Measurements from ENCODE around the gene CYP46A1.
"Not testable (repeated sequence)": the region's sequence is repeated elsewhere in the genome, so short reads cannot be mapped to it uniquely, and the experiment has no call there.

CYP46A1 gene

GRCh38 chr14:99656171-99656570, 27.9 kb upstream of the CYP46A1 start:
- DNase-seq (ENCODE audit: low read depth in 4 of 4, low spot score in 1 of 4) = no peak

- DNase-seq (ENCODE audit: low read depth in 4 of 4, low spot score in 1 of 4) = no peak
These were observed 26.4 kb upstream of the CYP46A1 start for GRCh38 chr14:99657645-99658155.

- DNase-seq (ENCODE audit: low read depth in 4 of 4, low spot score in 1 of 4) = no peak
These were observed 25.8 kb upstream of the CYP46A1 start for GRCh38 chr14:99658218-99658845.

- no peak for DNase-seq (ENCODE audit: low read depth in 4 of 4, low spot score in 1 of 4)
These were observed 24.8 kb upstream of the CYP46A1 start for GRCh38 chr14:99659333-99659741.

DNA sequence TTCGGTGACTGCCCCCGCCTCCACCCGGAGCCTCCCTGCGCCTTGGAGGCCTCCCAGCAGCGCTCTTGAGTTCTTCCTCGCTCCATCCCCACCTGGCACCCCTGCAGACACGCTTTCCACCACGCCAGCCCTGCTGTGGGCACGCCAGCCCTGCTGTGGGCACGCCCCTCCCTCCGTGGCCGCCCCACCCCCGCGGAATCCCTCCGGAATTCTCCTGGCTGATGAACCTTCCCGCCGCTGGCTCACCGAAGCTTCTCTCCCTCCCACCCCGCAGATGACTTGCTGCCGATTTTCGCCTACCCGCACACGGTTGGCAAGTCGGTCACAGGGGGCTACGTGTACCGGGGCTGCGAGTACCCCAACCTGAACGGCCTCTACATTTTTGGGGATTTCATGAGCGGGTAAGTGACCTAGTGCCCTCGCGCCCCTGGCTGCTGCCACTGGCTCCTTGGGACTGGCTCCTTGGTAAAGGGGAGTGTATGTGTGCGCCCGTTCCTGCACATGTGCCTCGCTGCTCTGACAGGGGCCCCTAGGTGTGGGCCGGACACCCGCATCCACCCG, 24.0 kb upstream of the CYP46A1 start:
- no peak for DNase-seq (ENCODE audit: low read depth in 4 of 4, low spot score in 1 of 4)

DNA sequence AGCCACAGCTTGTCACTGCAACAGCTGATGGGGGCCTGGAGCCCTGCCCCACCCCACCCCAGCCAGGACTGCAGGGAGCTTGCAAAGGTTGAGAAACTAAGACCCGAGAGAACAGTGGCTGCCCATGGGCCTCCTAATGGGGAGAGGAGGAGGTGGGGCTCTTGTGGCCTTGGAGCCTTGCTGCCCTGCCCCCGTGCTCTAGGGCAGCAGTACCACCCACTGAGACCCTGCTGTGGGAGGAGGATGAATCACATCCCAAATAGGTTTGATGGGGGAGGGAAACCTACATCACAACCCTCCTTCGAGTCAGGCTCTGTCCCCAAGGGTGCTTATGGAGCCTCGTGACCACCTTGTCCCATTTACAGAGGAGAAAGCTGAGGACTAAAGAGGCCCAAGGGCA, 23.3 kb upstream of the CYP46A1 start:
- DNase-seq (ENCODE audit: low read depth in 4 of 4, low spot score in 1 of 4) = no peak

- DNase-seq (ENCODE audit: low read depth in 4 of 4, low spot score in 1 of 4) = not testable (repeated sequence)
These were observed 22.9 kb upstream of the CYP46A1 start for GRCh38 chr14:99661206-99661605.

- no peak for DNase-seq (ENCODE audit: low read depth in 4 of 4, low spot score in 1 of 4)
These were observed 21.3 kb upstream of the CYP46A1 start for GRCh38 chr14:99662846-99663245.

GRCh38 chr14:99663386-99664057, 20.6 kb upstream of the CYP46A1 start:
- DNase-seq (ENCODE audit: low read depth in 4 of 4, low spot score in 1 of 4) = no peak

- no peak for DNase-seq (ENCODE audit: low read depth in 4 of 4, low spot score in 1 of 4)
These were observed 19.8 kb upstream of the CYP46A1 start for GRCh38 chr14:99664058-99664936.

DNA sequence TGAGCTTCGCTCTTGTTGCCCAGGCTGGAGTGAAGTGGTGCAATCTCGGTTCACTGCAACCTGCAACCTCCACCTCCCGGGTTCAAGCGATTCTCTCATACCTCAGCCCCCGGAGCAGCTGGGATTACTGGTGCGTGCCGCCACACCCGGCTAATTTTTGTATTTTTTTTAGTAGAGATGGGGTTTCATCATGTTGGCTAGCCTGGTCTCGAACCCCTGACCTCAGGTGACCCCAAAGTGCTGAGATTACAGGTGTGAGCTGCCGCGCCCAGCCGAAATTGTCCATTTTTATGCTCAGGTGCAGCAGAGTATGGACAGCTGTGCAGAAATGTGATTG, 19.2 kb upstream of the CYP46A1 start:
- no peak for DNase-seq (ENCODE audit: low read depth in 4 of 4, low spot score in 1 of 4)

GRCh38 chr14:99666533-99666932, 17.6 kb upstream of the CYP46A1 start:
- no peak for DNase-seq (ENCODE audit: low read depth in 4 of 4, low spot score in 1 of 4)

DNA sequence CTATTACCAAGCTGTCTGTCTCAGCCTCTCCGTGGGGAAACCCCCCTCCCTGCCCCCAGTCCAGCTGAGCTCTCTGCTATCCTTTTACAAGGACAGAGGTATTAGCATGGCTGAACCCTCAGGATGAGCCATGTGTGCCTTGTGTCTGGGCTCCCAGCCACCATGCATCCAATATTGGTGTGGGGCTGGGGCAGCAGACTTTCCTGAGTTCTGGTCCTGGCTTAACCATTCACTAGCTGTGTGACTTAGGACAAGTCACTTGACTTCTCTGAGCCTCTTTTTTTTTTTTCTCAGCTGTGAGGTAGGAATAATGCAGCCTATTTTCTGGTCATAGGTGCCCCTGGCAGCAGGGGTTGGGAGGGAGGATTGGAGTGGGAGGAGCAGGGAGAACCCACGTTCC, 17.1 kb upstream of the CYP46A1 start:
- no peak for DNase-seq (ENCODE audit: low read depth in 4 of 4, low spot score in 1 of 4)

- DNase-seq (ENCODE audit: low read depth in 4 of 4, low spot score in 1 of 4) = no peak
These were observed 16.3 kb upstream of the CYP46A1 start for GRCh38 chr14:99667821-99668220.

GRCh38 chr14:99668307-99669295, 15.5 kb upstream of the CYP46A1 start:
- DNase-seq (ENCODE audit: low read depth in 4 of 4, low spot score in 1 of 4) = no peak

GRCh38 chr14:99670361-99671234, 13.5 kb upstream of the CYP46A1 start:
- DNase-seq (ENCODE audit: low read depth in 4 of 4, low spot score in 1 of 4) = no peak

- DNase-seq (ENCODE audit: low read depth in 4 of 4, low spot score in 1 of 4) = no peak
These were observed 12.6 kb upstream of the CYP46A1 start for GRCh38 chr14:99671235-99672224.
